Adrenal gland (tissue), 5 donors: ENCODE data around the gene DAPK2.

ENCODE experiments used
- CTCF ChIP-seq, 6 experiments: fragments of 450-650 bp in 4 of 6; fragments of 200-600 bp in 2 of 6; sonication (generic) in 1 of 6; IDR thresholded peaks; 1 replicate in 5 of 6; 2 replicates in 1 of 6; pipeline versions ENCODE4 v1.5.1 to v1.8.0; 2016 to 2021; ENCODE audit warnings: antibody characterized with exemption in 6 of 6, mild to moderate bottlenecking in 2 of 6, moderate library complexity in 1 of 6
- POLR2A ChIP-seq, 2 donors: fragments of 450-650 bp; IDR thresholded peaks; one replicate each; pipeline ENCODE4 v1.6.1; 2017; ENCODE audit warnings: antibody characterized with exemption in 2 of 2, mild to moderate bottlenecking in 2 of 2, moderate library complexity in 1 of 2
- donor health status: DM: no; HTN: no; CAD: no.

- TF ChIP-seq CTCF (IDR thresholded peaks at IDR 0.05) (no peak), POLR2A (IDR thresholded peaks at IDR 0.05) (no peak)
These were observed 20.2 kb upstream of the DAPK2 start for GRCh38 chr15:64066451-64066850.
